ENCODE data around the gene GGN. TPM values are rescaled to one million over a fixed set of nuclear protein-coding genes. Genes with fewer than 3 reads are reported as not detected.

Gene GGN
- total and polyA plus RNA-seq, 12 donors: 0.13 to 0.57 (median 0.38) TPM; not detected in 6

- DNase-seq: no peak
- ATAC-seq: no peak
- H3K4me1 ChIP-seq: peaks cover 0 to 43% (median 15%) of the 10 kb centered on the region in 9 donors
- H3K27ac ChIP-seq: no peak overlapping the region
- intact Hi-C loops (cut with DNase I): loop anchor here in 1 of 10 donors (10.0 kb wide), 1 partner anchor 532 kb away; no protein-coding TSS in a partner anchor
- no peaks in the 10 kb centered on the region for H3K9me3 ChIP-seq
- peaks cover 0 to 90% (median 42%) of the 10 kb centered on the region in 7 donors for H3K27me3 ChIP-seq
- no peak overlapping the region for H3K4me3 ChIP-seq
- H3K36me3 ChIP-seq: no peaks in the 10 kb centered on the region
- 71 to 76% methylated on average over 6 of the region's 6 CpGs for WGBS, 2 donors
- no peak for TF ChIP-seq CTCF (IDR thresholded peaks at IDR 0.05)
Measured at GRCh38 chr19:38392707-38393308, 5.0 kb upstream of the GGN start.

- Histone ChIP-seq H3K4me3 (no peak overlapping the region), H3K9me3 (no peaks in the 10 kb centered on the region), H3K4me1 (peaks cover 7 to 52% (median 22%) of the 10 kb centered on the region in 9 donors), H3K27ac (no peak overlapping the region), H3K36me3 (no peaks in the 10 kb centered on the region), H3K27me3 (peaks cover 0 to 86% (median 34%) of the 10 kb centered on the region in 7 donors)
- TF ChIP-seq CTCF (IDR thresholded peaks at IDR 0.05): no peak
- WGBS, 2 donors: 55 to 60% methylated on average over 8 of the region's 8 CpGs
- intact Hi-C loops (cut with DNase I): loop anchor here in 1 of 10 donors (10.0 kb wide), 1 partner anchor 533 kb away; no protein-coding TSS in a partner anchor
- DNase-seq (no peak), ATAC-seq (no peak)
Measured at GRCh38 chr19:38391911-38392464, 4.2 kb upstream of the GGN start.

GRCh38 chr19:38389957-38390924, 2.4 kb upstream of the GGN start:
- Histone ChIP-seq H3K4me3 (peak overlapping the region in 2 of 10 donors; percentile 57 to 64), H3K27ac (peak overlapping the region in 2 of 10 donors; percentile 52 to 87), H3K27me3 (peaks cover 0 to 86% (median 17%) of the 10 kb centered on the region in 7 donors), H3K4me1 (peaks cover 15 to 61% (median 33%) of the 10 kb centered on the region in 9 donors), H3K36me3 (peaks cover 0 to 13% (median 0%) of the 10 kb centered on the region in 9 donors), H3K9me3 (no peaks in the 10 kb centered on the region)
- TF ChIP-seq CTCF (IDR thresholded peaks at IDR 0.05): no peak
- no peak for DNase-seq
- 30 to 33% methylated on average over 20 to 22 of the region's 22 CpGs for WGBS, 2 donors
- intact Hi-C loops (cut with DNase I): loop anchor here in 1 of 10 donors (10.0 kb wide), 1 partner anchor 535 kb away; no protein-coding TSS in a partner anchor
- no peak for ATAC-seq

All from heart right ventricle (tissue), 16 donors.